Spleen (tissue), 7 donors: ENCODE results near the gene EDAR.

ENCODE experiments used
- POLR2A ChIP-seq, 3 donors: fragments of 450-650 bp; IDR thresholded peaks; one replicate each; pipeline ENCODE4 v1.5.1; 2017; ENCODE audit warnings: antibody characterized with exemption in 3 of 3, mild to moderate bottlenecking in 1 of 3
- TF ChIP-seq, protein P1 (sequence below), 11 experiments: fragments of 200-600 bp in 7 of 11; fragments of 450-650 bp in 4 of 11; sonication (generic) in 4 of 11; IDR thresholded peaks in 8 of 11; conservative IDR thresholded peaks in 3 of 11; 1 replicate in 7 of 11; 2 replicates in 4 of 11; pipeline versions ENCODE4 v1.4.0 to v1.8.0; 2016 to 2021; ENCODE audit warnings: antibody characterized with exemption in 11 of 11, inconsistent platforms in 4 of 11, mild to moderate bottlenecking in 1 of 11
- donor health status: DM: no; HTN: no; CAD: no; lungs with moderate emphysema.
- donor health status: DM: no; HTN: no; CAD: no.
- donor health status: DM: no; HTN: no; CAD: no.

DNA sequence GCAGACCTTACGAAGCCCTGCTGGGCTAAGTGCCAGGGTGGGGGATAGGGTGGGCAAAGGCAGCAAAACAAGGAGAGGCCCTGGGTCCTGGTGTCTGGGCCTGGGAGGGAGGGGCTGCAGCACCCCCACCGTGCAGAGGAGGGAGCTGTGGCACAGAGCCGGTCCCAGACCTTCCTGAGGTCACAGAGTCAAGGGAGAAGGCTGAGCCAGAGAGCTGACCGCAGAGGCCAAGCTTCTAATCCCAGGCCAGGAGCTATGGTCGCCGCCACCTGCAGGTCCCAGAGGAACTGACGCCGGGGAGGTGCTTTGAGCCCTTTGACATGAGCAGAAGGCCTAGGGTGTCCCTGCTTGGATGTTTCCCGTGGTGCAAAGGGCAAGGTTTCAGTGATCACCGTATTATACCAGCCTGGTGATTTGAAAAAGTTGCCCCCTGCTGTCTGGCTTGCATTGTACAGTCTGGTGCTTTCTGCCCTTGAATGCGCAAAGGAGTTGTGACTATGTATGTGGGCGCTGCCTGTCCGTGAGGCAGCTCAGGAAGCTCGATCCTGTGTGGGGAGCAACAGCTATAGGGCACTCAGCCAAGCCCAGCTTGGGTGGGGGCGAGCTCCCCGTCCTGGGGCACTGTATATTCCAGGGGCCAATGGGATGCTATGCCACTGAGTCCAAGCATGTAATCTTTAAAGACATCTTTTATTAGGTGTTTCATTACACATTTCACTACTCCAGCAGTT, 44.3 kb downstream of the EDAR start:
- TF ChIP-seq, protein P1, sequence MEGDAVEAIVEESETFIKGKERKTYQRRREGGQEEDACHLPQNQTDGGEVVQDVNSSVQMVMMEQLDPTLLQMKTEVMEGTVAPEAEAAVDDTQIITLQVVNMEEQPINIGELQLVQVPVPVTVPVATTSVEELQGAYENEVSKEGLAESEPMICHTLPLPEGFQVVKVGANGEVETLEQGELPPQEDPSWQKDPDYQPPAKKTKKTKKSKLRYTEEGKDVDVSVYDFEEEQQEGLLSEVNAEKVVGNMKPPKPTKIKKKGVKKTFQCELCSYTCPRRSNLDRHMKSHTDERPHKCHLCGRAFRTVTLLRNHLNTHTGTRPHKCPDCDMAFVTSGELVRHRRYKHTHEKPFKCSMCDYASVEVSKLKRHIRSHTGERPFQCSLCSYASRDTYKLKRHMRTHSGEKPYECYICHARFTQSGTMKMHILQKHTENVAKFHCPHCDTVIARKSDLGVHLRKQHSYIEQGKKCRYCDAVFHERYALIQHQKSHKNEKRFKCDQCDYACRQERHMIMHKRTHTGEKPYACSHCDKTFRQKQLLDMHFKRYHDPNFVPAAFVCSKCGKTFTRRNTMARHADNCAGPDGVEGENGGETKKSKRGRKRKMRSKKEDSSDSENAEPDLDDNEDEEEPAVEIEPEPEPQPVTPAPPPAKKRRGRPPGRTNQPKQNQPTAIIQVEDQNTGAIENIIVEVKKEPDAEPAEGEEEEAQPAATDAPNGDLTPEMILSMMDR (IDR thresholded peaks at IDR 0.05 in 8 of 11, conservative IDR thresholded peaks at IDR 0.05 in 3 of 11) = no peak
- TF ChIP-seq POLR2A (IDR thresholded peaks at IDR 0.05) = no peak
